CD4-positive, alpha-beta T cell (primary cell): Measurements from ENCODE around the gene CCDC177. TPM values are rescaled to one million over a fixed set of nuclear protein-coding genes. Genes with fewer than 3 reads are reported as not detected.
"Not testable (repeated sequence)": the region's sequence is repeated elsewhere in the genome, so short reads cannot be mapped to it uniquely, and the experiment has no call there.

Source experiments
- ATAC-seq: fragments of 200-7000 bp; cut with Tn5 transposase; one replicate; pipeline ENCODE4 v1.10.0; 2022; ENCODE audit warnings: mild to moderate bottlenecking; ENCODE audit not compliant: poor library complexity
- CTCF ChIA-PET: fragments of 350-600 bp; sonication (Branson Sonifier 250); formaldehyde crosslinking; loops from one replicate; lab custom pipeline; 2021; ENCODE audit warnings: antibody characterized with exemption, inconsistent platforms; lab: Charles Lee
- POLR2A ChIA-PET: fragments of 350-600 bp; sonication (Branson Sonifier 250); formaldehyde crosslinking; loops from one replicate; lab custom pipeline; 2021; ENCODE audit warnings: antibody characterized with exemption, inconsistent platforms; lab: Charles Lee
- DNase-seq, 14 experiments: peaks; one replicate each; pipeline ENCODE4 v3.0.0-alpha.2; 2013 to 2020; ENCODE audit warnings: mixed read lengths in 2 of 14
- H3K27ac ChIP-seq, 2 donors: one replicate each; pipeline versions ENCODE4 v1.5.1 to v1.7.0; 2013; ENCODE audit warnings: low read length in 2 of 2, low read depth in 1 of 2, mild to moderate bottlenecking in 1 of 2
- H3K27me3 ChIP-seq, 2 experiments: 1 replicate in 1 of 2; 2 replicates in 1 of 2; pipeline versions ENCODE4 v1.6.1 to v1.7.0; 2013; ENCODE audit warnings: low read length in 2 of 2, control low read depth in 1 of 2, mild to moderate bottlenecking in 1 of 2, moderate library complexity in 1 of 2; ENCODE audit not compliant: insufficient read depth in 2 of 2, control insufficient read depth in 1 of 2
- H3K36me3 ChIP-seq: one replicate; pipeline ENCODE4 v1.6.1; 2013; ENCODE audit warnings: low read length, control low read depth; ENCODE audit not compliant: insufficient read depth
- H3K4me1 ChIP-seq: one replicate; pipeline ENCODE4 v1.6.1; 2013; ENCODE audit warnings: low read length, control low read depth; ENCODE audit not compliant: insufficient read depth
- H3K4me3 ChIP-seq: one replicate; pipeline ENCODE4 v1.5.1; 2013; ENCODE audit warnings: mild to moderate bottlenecking, low read length, moderate library complexity
- H3K9me3 ChIP-seq, 2 experiments: 1 replicate in 1 of 2; 2 replicates in 1 of 2; pipeline versions ENCODE4 v1.6.1 to v1.7.0; 2013; ENCODE audit warnings: low read length in 2 of 2, mild to moderate bottlenecking in 2 of 2, control low read depth in 1 of 2, moderate library complexity in 1 of 2; ENCODE audit not compliant: control insufficient read depth in 1 of 2, insufficient read depth in 1 of 2
- H3K27ac Mint-ChIP-seq: one replicate; pipeline ENCODE4 v1.8.0; 2020; ENCODE audit warnings: mixed read lengths
- H3K27me3 Mint-ChIP-seq: one replicate; pipeline ENCODE4 v1.8.0; 2021; ENCODE audit warnings: mixed read lengths
- H3K36me3 Mint-ChIP-seq: one replicate; pipeline ENCODE4 v1.8.0; 2021; ENCODE audit warnings: low read depth, mixed read lengths
- H3K4me1 Mint-ChIP-seq: one replicate; pipeline ENCODE4 v1.8.0; 2021; ENCODE audit warnings: low read depth, mixed read lengths
- H3K4me3 Mint-ChIP-seq: one replicate; pipeline ENCODE4 v1.8.0; 2020; ENCODE audit warnings: mild to moderate bottlenecking, mixed read lengths
- H3K9me3 Mint-ChIP-seq: one replicate; pipeline ENCODE4 v1.8.0; 2020; ENCODE audit warnings: mixed read lengths
- intact Hi-C, 2 experiments: fragments of 100-400 bp; cut with DNase I in 1 of 2; cut with micrococcal nuclease in 1 of 2; formaldehyde crosslinking; loops; one replicate each; pipeline versions ENCODE4 v1.15.1 to v1.9.0; 2023 to 2025; cut with DNase I, micrococcal nuclease
- total RNA-seq, 174 experiments: library from RNA in 2 of 174; stranded (reverse) in 2 of 174; gene quantifications; one replicate each; pipeline ENCODE4 v1.2.3 and lab custom pipeline; 2021 to 2026
- TF ChIP-seq, protein P1 (sequence below): fragments of 200-600 bp; IDR thresholded peaks from one replicate; pipeline ENCODE4 v1.8.0; 2022; ENCODE audit warnings: antibody characterized with exemption, mild to moderate bottlenecking

Gene CCDC177
- total RNA-seq, 2 experiments from 2014 or later, result not detected

DNA sequence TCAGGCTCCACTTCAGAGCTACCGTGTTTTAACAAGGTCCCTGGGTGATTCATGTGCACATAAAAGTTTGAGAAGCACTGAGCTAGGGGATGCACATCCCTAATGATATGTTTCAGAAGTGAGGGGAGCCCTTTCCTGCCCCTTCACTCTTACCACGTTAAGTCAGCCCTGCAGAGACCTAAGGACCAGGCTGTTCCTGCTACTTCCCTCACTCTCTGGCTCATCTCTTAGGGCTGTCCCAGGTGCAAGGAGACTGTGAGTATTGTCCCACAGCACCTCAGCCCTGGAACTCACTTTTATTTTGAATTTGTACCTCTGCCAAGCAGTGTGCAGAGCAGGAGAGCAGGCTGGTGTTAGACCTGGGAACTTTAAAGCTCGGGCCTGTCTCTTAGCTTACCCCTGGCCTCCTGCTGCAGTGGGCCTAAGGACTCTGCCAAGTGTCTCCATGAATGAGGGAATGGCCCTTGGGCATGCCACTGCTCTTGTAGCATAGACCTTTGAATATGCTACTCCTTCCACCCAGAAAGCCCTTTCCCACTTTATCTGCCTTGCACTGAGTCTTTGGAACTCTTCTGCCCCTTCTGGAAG, 25.7 kb upstream of the CCDC177 start:
- no peak for ATAC-seq
- intact Hi-C loops, result loop anchor here (5.0 to 10.0 kb wide), 2 partner anchors 127 to 206 kb away; partner anchors contain the start of genes ERH (in 1 of the 2) and SLC39A9 (in 1 of the 2)

DNA sequence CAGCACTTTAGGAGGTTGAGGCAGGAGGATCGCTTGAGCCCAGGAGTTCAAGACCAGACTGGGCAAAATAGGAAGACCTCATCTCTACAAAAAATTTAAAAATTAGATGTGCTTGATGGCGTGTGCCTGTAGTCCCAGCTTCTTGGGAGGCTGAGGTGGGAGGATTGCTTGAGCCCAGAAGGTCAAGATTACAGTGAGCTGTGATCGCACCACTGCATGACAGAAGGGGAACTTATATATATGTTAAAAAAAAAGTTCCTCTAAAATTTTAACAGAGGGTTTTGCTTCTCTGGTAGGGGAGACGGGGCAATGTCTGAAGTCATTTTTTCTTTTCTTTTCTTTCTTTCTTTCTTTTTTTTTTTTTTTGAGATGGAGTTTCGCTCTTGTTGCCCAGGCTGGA, 24.8 kb upstream of the CCDC177 start:
- H3K4me3 ChIP-seq, DNase-seq, H3K27ac Mint-ChIP-seq, H3K36me3 ChIP-seq, H3K9me3 ChIP-seq, CTCF ChIA-PET, H3K36me3 Mint-ChIP-seq, H3K4me1 ChIP-seq, H3K9me3 Mint-ChIP-seq, intact Hi-C loops, H3K4me3 Mint-ChIP-seq, H3K4me1 Mint-ChIP-seq, ATAC-seq, H3K27ac ChIP-seq, H3K27me3 ChIP-seq, POLR2A ChIA-PET, H3K27me3 Mint-ChIP-seq: not testable (repeated sequence)

More for the DNA sequence above, 25.7 kb upstream of the CCDC177 start:
- peaks cover 4% of the 10 kb centered on the region for H3K4me1 ChIP-seq
- H3K27ac ChIP-seq, result no peak overlapping the region
- no peaks in the 10 kb centered on the region for H3K9me3 ChIP-seq
- Mint-ChIP-seq H3K27me3 (no peaks in the 10 kb centered on the region), H3K4me3 (no peak overlapping the region), H3K9me3 (no peaks in the 10 kb centered on the region), H3K36me3 (no peaks in the 10 kb centered on the region), H3K27ac (no peak overlapping the region), H3K4me1 (no peaks in the 10 kb centered on the region)
- no peaks in the 10 kb centered on the region for H3K27me3 ChIP-seq
- no peak overlapping the region for H3K4me3 ChIP-seq
- DNase-seq, result no peak
- ChIA-PET POLR2A (interaction anchor here (0.5 to 0.8 kb wide), 2 partner anchors 9 to 166 kb away, joined by 3 read pairs; no protein-coding TSS in a partner anchor), CTCF (interaction anchor here (1.2 kb wide), 1 partner anchor 127 kb away, joined by 3 read pairs; no protein-coding TSS in a partner anchor)
- TF ChIP-seq, protein P1, sequence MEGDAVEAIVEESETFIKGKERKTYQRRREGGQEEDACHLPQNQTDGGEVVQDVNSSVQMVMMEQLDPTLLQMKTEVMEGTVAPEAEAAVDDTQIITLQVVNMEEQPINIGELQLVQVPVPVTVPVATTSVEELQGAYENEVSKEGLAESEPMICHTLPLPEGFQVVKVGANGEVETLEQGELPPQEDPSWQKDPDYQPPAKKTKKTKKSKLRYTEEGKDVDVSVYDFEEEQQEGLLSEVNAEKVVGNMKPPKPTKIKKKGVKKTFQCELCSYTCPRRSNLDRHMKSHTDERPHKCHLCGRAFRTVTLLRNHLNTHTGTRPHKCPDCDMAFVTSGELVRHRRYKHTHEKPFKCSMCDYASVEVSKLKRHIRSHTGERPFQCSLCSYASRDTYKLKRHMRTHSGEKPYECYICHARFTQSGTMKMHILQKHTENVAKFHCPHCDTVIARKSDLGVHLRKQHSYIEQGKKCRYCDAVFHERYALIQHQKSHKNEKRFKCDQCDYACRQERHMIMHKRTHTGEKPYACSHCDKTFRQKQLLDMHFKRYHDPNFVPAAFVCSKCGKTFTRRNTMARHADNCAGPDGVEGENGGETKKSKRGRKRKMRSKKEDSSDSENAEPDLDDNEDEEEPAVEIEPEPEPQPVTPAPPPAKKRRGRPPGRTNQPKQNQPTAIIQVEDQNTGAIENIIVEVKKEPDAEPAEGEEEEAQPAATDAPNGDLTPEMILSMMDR, result no peak
- no peaks in the 10 kb centered on the region for H3K36me3 ChIP-seq

GRCh38 chr14:69595336-69595735, 20.7 kb upstream of the CCDC177 start:
- Mint-ChIP-seq H3K36me3 (no peaks in the 10 kb centered on the region), H3K4me1 (no peaks in the 10 kb centered on the region), H3K27me3 (no peaks in the 10 kb centered on the region), H3K9me3 (no peaks in the 10 kb centered on the region), H3K27ac (no peak overlapping the region), H3K4me3 (no peak overlapping the region)
- CTCF ChIA-PET, result interaction anchor here (1.3 to 1.4 kb wide), 2 partner anchors 11 to 132 kb away, joined by 4 to 5 read pairs; no protein-coding TSS in a partner anchor
- ATAC-seq (no peak), DNase-seq (no peak)
- Histone ChIP-seq H3K27me3 (no peaks in the 10 kb centered on the region), H3K36me3 (no peaks in the 10 kb centered on the region), H3K4me3 (no peak overlapping the region), H3K4me1 (no peaks in the 10 kb centered on the region), H3K9me3 (no peaks in the 10 kb centered on the region), H3K27ac (no peak overlapping the region)
- intact Hi-C loops, result no loop called here
- POLR2A ChIA-PET, result interaction anchor here (1.1 kb wide), 1 partner anchor 104 kb away, joined by 3 read pairs; no protein-coding TSS in a partner anchor
- TF ChIP-seq, protein P1, result no peak
